Transverse colon (tissue), 3 donors: ENCODE measurements around the gene RPS6KA2.

Experiments used
- POLR2A ChIP-seq: fragments of 450-650 bp; IDR thresholded peaks from one replicate; pipeline ENCODE4 v1.6.1; 2016; ENCODE audit warnings: antibody characterized with exemption, mild to moderate bottlenecking, moderate library complexity
- TF ChIP-seq, protein P1 (sequence below), 5 experiments: fragments of 200-600 bp in 3 of 5; fragments of 450-650 bp in 2 of 5; sonication (generic) in 3 of 5; IDR thresholded peaks; 1 replicate in 2 of 5; 2 replicates in 3 of 5; pipeline ENCODE4 v1.5.1; 2016 to 2017; ENCODE audit warnings: antibody characterized with exemption in 5 of 5, inconsistent platforms in 3 of 5, mild to moderate bottlenecking in 2 of 5, moderate library complexity in 1 of 5

- no peak for TF ChIP-seq POLR2A
- TF ChIP-seq, protein P1, sequence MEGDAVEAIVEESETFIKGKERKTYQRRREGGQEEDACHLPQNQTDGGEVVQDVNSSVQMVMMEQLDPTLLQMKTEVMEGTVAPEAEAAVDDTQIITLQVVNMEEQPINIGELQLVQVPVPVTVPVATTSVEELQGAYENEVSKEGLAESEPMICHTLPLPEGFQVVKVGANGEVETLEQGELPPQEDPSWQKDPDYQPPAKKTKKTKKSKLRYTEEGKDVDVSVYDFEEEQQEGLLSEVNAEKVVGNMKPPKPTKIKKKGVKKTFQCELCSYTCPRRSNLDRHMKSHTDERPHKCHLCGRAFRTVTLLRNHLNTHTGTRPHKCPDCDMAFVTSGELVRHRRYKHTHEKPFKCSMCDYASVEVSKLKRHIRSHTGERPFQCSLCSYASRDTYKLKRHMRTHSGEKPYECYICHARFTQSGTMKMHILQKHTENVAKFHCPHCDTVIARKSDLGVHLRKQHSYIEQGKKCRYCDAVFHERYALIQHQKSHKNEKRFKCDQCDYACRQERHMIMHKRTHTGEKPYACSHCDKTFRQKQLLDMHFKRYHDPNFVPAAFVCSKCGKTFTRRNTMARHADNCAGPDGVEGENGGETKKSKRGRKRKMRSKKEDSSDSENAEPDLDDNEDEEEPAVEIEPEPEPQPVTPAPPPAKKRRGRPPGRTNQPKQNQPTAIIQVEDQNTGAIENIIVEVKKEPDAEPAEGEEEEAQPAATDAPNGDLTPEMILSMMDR (IDR thresholded peaks at IDR 0.05), result no peak
Measured at GRCh38 chr6:166437661-166438060, 189.4 kb downstream of the RPS6KA2 start.
